Measurements from ENCODE around the gene CARS1.

The CARS1 gene

GRCh38 chr11:3094223-3094824, 37.1 kb upstream of the CARS1 start:
- Histone ChIP-seq H3K27me3 (no peaks in the 10 kb centered on the region), H3K9me3 (no peaks in the 10 kb centered on the region), H3K4me3 (ENCODE audit: low read depth, low read length) (no peak overlapping the region), H3K4me1 (no peaks in the 10 kb centered on the region), H3K36me3 (no peaks in the 10 kb centered on the region)
- no peak for TF ChIP-seq CTCF (IDR thresholded peaks at IDR 0.05; ENCODE audit: low read depth, low read length)
- DNase-seq, result no peak

- H3K27me3 ChIP-seq, result no peaks in the 10 kb centered on the region
- no peak for DNase-seq
- H3K36me3 ChIP-seq, result no peaks in the 10 kb centered on the region
- no peaks in the 10 kb centered on the region for H3K4me1 ChIP-seq
- no peak overlapping the region for H3K4me3 ChIP-seq (ENCODE audit: low read depth, low read length)
- no peak for TF ChIP-seq CTCF (IDR thresholded peaks at IDR 0.05; ENCODE audit: low read depth, low read length)
- H3K9me3 ChIP-seq, result no peaks in the 10 kb centered on the region
These were observed 36.3 kb upstream of the CARS1 start for GRCh38 chr11:3093281-3094191.

GRCh38 chr11:3092603-3093141, 35.4 kb upstream of the CARS1 start:
- no peaks in the 10 kb centered on the region for H3K4me1 ChIP-seq
- DNase-seq, result no peak
- H3K36me3 ChIP-seq, result no peaks in the 10 kb centered on the region
- no peaks in the 10 kb centered on the region for H3K27me3 ChIP-seq
- TF ChIP-seq CTCF (IDR thresholded peaks at IDR 0.05; ENCODE audit: low read depth, low read length), result no peak
- H3K4me3 ChIP-seq (ENCODE audit: low read depth, low read length), result no peak overlapping the region
- no peaks in the 10 kb centered on the region for H3K9me3 ChIP-seq

- no peaks in the 10 kb centered on the region for H3K4me1 ChIP-seq
- TF ChIP-seq CTCF (IDR thresholded peaks at IDR 0.05; ENCODE audit: low read depth, low read length), result peak; percentile 76
- no peak overlapping the region for H3K4me3 ChIP-seq (ENCODE audit: low read depth, low read length)
- H3K27me3 ChIP-seq, result no peaks in the 10 kb centered on the region
- H3K9me3 ChIP-seq, result no peaks in the 10 kb centered on the region
- no peaks in the 10 kb centered on the region for H3K36me3 ChIP-seq
- DNase-seq, result peak; percentile 55
These were observed 34.8 kb upstream of the CARS1 start for GRCh38 chr11:3091846-3092602.

GRCh38 chr11:3091081-3091845, 34.0 kb upstream of the CARS1 start:
- no peak for DNase-seq
- H3K9me3 ChIP-seq, result no peaks in the 10 kb centered on the region
- no peak for TF ChIP-seq CTCF (IDR thresholded peaks at IDR 0.05; ENCODE audit: low read depth, low read length)
- no peaks in the 10 kb centered on the region for H3K27me3 ChIP-seq
- H3K36me3 ChIP-seq, result no peaks in the 10 kb centered on the region
- H3K4me1 ChIP-seq, result no peaks in the 10 kb centered on the region
- H3K4me3 ChIP-seq (ENCODE audit: low read depth, low read length), result no peak overlapping the region

Measured in BE2C (cell line).